Activated CD8-positive, alpha-beta T cell treated with anti-CD3 and anti-CD28 coated beads for 36 hours (primary cell): ENCODE data around the gene ADAMTS17. TPM values are rescaled to one million over a fixed set of nuclear protein-coding genes. Genes with fewer than 3 reads are reported as not detected.

Experiments
- ATAC-seq: fragments of 200-7000 bp; cut with Tn5 transposase; one replicate; pipeline ENCODE4 v1.10.0; 2021; ENCODE audit warnings: mild to moderate bottlenecking, moderate library complexity
- CTCF ChIA-PET: fragments of 350-600 bp; sonication (Branson Sonifier 250); formaldehyde crosslinking; loops from one replicate; lab custom pipeline; 2021; ENCODE audit warnings: antibody characterized with exemption; lab: Charles Lee
- POLR2A ChIA-PET: fragments of 350-600 bp; sonication (Branson Sonifier 250); formaldehyde crosslinking; loops from one replicate; lab custom pipeline; 2021; ENCODE audit warnings: antibody characterized with exemption; lab: Charles Lee
- DNase-seq: peaks from one replicate; pipeline ENCODE4 v3.0.0-alpha.2; 2020
- H3K27ac Mint-ChIP-seq: one replicate; pipeline ENCODE4 v1.8.0; 2021; ENCODE audit warnings: mild to moderate bottlenecking, mixed read lengths
- H3K27me3 Mint-ChIP-seq: one replicate; pipeline ENCODE4 v1.8.0; 2021; ENCODE audit warnings: mixed read lengths
- H3K36me3 Mint-ChIP-seq: one replicate; pipeline ENCODE4 v1.8.0; 2021; ENCODE audit warnings: low read depth, mixed read lengths
- H3K4me1 Mint-ChIP-seq: one replicate; pipeline ENCODE4 v1.8.0; 2021; ENCODE audit warnings: low read depth, mixed read lengths
- H3K4me3 Mint-ChIP-seq: one replicate; pipeline ENCODE4 v1.8.0; 2021; ENCODE audit warnings: mild to moderate bottlenecking, moderate library complexity, mixed read lengths
- H3K9me3 Mint-ChIP-seq: one replicate; pipeline ENCODE4 v1.8.0; 2021; ENCODE audit warnings: mixed read lengths
- intact Hi-C: fragments of 100-400 bp; cut with micrococcal nuclease; formaldehyde crosslinking; loops from one replicate; pipeline ENCODE4 v1.10.0; 2022
- total RNA-seq, 2 experiments: library from RNA; stranded (reverse); gene quantifications; one replicate each; pipeline ENCODE4 v1.2.3, GENCODE V29; 2021
- TF ChIP-seq, protein P1 (sequence below): fragments of 200-600 bp; IDR thresholded peaks from one replicate; pipeline ENCODE4 v1.8.0; 2022; ENCODE audit warnings: antibody characterized with exemption, mild to moderate bottlenecking

The ADAMTS17 gene
- total RNA-seq, 2 experiments from 2014 or later: 0.60 to 1.5 TPM

DNA sequence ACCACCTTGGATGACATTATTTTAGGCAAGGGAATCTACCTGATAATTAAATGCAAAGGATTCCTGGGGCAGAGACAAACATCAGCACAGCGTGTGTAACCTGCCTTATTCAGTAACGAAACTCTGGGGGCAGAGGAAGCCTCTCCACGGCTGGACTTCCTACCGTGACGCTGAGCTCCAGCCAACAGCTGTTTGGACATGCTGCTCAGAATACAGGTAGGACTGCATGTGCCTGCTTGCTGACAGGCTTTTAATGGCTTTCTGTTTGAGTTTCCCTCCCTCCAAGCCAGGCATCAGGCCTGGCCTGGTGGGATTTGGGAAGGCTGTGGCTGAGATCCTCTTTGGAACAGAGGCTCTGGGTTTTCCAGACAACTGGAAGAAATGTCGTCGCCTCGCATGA is 150.6 kb downstream of the ADAMTS17 start:
- H3K27ac Mint-ChIP-seq: no peak overlapping the region
- H3K4me3 Mint-ChIP-seq: no peak overlapping the region
- ChIA-PET POLR2A (no interaction called here), CTCF (no interaction called here)
- ATAC-seq: no peak
- DNase-seq: no peak
- no peaks in the 10 kb centered on the region for H3K9me3 Mint-ChIP-seq
- intact Hi-C loops: no loop called here
- H3K36me3 Mint-ChIP-seq: no peaks in the 10 kb centered on the region
- no peaks in the 10 kb centered on the region for H3K4me1 Mint-ChIP-seq
- H3K27me3 Mint-ChIP-seq: no peaks in the 10 kb centered on the region
- TF ChIP-seq, protein P1, sequence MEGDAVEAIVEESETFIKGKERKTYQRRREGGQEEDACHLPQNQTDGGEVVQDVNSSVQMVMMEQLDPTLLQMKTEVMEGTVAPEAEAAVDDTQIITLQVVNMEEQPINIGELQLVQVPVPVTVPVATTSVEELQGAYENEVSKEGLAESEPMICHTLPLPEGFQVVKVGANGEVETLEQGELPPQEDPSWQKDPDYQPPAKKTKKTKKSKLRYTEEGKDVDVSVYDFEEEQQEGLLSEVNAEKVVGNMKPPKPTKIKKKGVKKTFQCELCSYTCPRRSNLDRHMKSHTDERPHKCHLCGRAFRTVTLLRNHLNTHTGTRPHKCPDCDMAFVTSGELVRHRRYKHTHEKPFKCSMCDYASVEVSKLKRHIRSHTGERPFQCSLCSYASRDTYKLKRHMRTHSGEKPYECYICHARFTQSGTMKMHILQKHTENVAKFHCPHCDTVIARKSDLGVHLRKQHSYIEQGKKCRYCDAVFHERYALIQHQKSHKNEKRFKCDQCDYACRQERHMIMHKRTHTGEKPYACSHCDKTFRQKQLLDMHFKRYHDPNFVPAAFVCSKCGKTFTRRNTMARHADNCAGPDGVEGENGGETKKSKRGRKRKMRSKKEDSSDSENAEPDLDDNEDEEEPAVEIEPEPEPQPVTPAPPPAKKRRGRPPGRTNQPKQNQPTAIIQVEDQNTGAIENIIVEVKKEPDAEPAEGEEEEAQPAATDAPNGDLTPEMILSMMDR: no peak

DNA sequence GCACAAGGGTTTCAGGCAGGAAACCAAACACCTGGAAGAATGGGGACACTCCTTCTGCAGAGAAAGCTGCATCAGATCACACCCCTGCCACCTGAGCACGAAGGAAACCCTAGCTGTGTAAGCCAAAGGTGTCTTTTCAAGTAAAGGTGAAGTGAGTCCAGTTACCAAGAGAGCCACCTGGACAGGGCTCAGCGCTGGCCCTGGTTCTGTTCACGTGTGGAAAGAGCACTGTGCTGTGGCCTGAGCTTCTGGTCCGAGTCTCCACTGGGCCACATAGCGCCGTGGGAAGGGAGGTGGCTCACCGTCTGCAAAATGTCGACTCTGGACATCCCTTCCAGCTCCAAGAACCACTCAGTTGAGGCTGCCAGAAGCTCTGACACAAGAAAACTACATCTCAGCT is 151.1 kb downstream of the ADAMTS17 start:
- H3K36me3 Mint-ChIP-seq: no peaks in the 10 kb centered on the region
- DNase-seq: no peak
- H3K27ac Mint-ChIP-seq: no peak overlapping the region
- TF ChIP-seq, protein P1: no peak
- H3K9me3 Mint-ChIP-seq: no peaks in the 10 kb centered on the region
- no peaks in the 10 kb centered on the region for H3K4me1 Mint-ChIP-seq
- no peak overlapping the region for H3K4me3 Mint-ChIP-seq
- ChIA-PET CTCF (no interaction called here), POLR2A (no interaction called here)
- ATAC-seq: no peak
- intact Hi-C loops: no loop called here
- H3K27me3 Mint-ChIP-seq: no peaks in the 10 kb centered on the region

DNA sequence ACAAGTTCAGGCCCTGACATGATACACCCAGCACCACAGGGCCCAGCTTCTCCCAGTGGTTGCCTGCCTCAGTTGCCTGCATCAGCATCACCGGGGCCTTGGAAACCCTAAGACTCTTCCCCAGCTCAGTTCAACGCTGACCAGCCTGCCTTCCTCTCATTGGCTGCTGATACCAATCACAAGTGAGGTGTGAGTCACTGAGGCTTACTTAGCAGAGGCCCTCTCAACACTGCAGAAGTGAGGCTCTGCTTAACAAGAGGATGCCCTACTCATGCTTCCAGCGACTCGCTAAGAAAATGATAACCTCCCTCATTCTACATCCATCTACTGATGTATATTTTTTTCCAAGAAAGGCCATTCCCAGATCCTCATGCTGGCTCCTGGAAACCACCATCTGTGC is 151.9 kb downstream of the ADAMTS17 start:
- no peaks in the 10 kb centered on the region for H3K9me3 Mint-ChIP-seq
- intact Hi-C loops: no loop called here
- no peak for DNase-seq
- H3K27ac Mint-ChIP-seq: no peak overlapping the region
- TF ChIP-seq, protein P1: no peak
- ChIA-PET CTCF (no interaction called here), POLR2A (no interaction called here)
- ATAC-seq: peak; percentile 49
- H3K4me3 Mint-ChIP-seq: no peak overlapping the region
- H3K36me3 Mint-ChIP-seq: no peaks in the 10 kb centered on the region
- H3K27me3 Mint-ChIP-seq: no peaks in the 10 kb centered on the region
- no peaks in the 10 kb centered on the region for H3K4me1 Mint-ChIP-seq

DNA sequence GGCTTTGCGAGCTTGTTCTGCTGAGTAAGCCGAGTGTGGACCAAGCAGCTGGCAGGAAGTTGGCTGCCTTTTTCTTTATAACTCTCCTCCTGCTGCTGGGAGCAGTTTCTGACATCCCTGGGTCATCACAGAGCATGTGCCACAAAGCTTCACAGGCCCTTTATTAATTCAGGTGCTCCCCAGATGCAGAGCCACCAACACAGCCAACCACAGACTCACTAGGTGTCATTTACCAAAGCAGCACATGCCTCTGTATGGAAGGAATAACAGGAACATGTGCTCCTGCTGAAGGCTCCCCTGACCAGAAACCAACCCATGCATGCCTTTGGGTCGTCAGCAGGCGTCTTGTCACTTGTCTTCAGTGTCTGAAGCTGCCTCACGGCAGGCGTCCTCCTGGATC is 152.5 kb downstream of the ADAMTS17 start:
- CTCF ChIA-PET: no interaction called here
- Mint-ChIP-seq H3K27ac (no peak overlapping the region), H3K4me1 (no peaks in the 10 kb centered on the region), H3K36me3 (no peaks in the 10 kb centered on the region), H3K27me3 (no peaks in the 10 kb centered on the region), H3K9me3 (no peaks in the 10 kb centered on the region), H3K4me3 (no peak overlapping the region)
- intact Hi-C loops: no loop called here
- ATAC-seq: no peak
- POLR2A ChIA-PET: no interaction called here
- no peak for DNase-seq
- TF ChIP-seq, protein P1: no peak

DNA sequence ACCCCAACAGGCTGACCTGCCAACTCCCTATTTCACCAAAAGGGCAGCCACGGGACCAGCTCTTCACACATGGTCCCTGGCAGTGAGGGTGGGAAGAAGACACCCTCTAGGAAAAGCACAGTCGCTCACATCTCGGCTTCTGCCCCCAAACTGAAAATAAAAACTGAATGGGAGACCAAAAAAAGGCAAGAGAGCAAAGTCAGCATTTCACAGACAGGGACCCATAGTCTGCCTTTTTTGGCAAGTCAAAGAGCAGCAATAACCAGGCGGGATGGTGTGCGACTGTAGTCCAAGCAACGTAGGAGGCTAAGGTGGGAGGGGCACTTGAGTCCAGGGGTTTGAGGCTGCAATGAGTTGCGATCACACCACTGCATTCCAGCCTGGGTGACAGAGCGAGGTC is 154.1 kb downstream of the ADAMTS17 start:
- ChIA-PET CTCF (no interaction called here), POLR2A (no interaction called here)
- intact Hi-C loops: no loop called here
- H3K4me1 Mint-ChIP-seq: no peaks in the 10 kb centered on the region
- ATAC-seq (no peak), DNase-seq (no peak)
- H3K9me3 Mint-ChIP-seq: no peaks in the 10 kb centered on the region
- H3K4me3 Mint-ChIP-seq: no peak overlapping the region
- TF ChIP-seq, protein P1: no peak
- no peak overlapping the region for H3K27ac Mint-ChIP-seq
- H3K27me3 Mint-ChIP-seq: no peaks in the 10 kb centered on the region
- H3K36me3 Mint-ChIP-seq: no peaks in the 10 kb centered on the region
